ENCODE data around the gene KLHL15.

Gene KLHL15

GRCh38 chrX:23989689-23990088, 37.3 kb downstream of the KLHL15 start:
- no peak for TF ChIP-seq GATA2 (IDR thresholded peaks at IDR 0.05; ENCODE audit: low read depth, low read length)

DNA sequence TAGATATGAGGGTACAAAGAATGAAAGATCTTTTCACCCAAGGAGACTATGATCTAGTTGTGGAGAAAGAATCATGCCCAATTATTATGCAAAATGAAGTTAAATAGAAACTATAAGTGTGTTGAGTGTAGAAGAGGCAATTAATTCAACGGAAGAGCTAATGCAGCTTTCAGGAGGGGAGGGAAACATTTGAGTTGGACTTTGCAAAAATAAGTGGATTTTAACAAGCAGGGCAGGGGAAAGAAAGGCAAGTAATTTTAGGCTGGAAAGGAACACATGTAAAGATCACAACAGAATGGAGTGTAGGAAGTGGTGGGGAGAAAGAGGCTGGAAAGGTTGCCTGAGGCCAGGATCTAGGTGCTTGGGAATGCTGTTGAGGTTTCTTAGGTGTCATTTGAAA, 44.1 kb downstream of the KLHL15 start:
- no peak for TF ChIP-seq GATA3 (IDR thresholded peaks at IDR 0.05; ENCODE audit: low read depth, low read length)
- TF ChIP-seq GATA2 (IDR thresholded peaks at IDR 0.05; ENCODE audit: low read depth, low read length): no peak

DNA sequence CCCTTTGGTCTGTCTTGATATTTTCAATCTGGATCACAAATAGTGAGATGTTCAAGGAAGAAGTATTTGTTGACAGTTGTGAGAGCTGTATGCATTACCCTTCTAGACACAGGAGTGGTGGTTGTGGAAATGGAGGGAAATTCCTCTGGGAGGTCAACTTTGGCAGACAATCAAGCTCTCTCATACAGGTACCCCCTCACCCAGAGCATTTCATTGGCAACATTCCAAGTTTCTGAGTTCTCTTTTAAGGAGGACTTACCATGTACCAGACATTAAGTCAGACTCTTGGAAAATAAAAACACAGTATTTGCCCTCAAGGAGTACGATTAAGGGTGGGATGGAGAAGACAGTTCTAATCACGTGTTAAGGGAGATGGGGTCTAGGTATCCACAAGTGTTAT, 45.3 kb downstream of the KLHL15 start:
- TF ChIP-seq GATA2 (IDR thresholded peaks at IDR 0.05; ENCODE audit: low read depth, low read length) (no peak), GATA3 (IDR thresholded peaks at IDR 0.05; ENCODE audit: low read depth, low read length) (no peak)

DNA sequence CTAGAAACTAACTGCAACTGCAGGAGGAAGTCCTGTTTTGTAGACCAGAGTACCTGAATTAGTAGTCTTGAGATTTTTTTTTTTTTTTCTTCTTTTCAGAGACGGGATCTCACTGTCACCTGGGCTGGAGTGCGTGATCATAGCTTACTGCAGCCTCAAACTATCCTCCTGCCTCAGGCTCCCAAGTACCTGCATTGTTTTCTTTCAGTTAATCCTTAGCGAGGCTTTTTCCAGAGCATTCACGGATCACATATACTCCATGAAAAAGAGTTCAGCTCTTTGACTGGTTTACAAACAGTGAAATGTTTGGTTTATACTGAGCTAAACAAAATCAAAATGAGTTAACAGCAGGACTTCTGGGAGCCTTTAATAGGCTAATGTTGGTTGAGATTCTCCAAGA, 45.8 kb downstream of the KLHL15 start:
- TF ChIP-seq GATA2 (IDR thresholded peaks at IDR 0.05; ENCODE audit: low read depth, low read length): no peak
- no peak for TF ChIP-seq GATA3 (IDR thresholded peaks at IDR 0.05; ENCODE audit: low read depth, low read length)

GRCh38 chrX:23980011-23980441, 47.0 kb downstream of the KLHL15 start:
- no peak for TF ChIP-seq GATA2 (IDR thresholded peaks at IDR 0.05; ENCODE audit: low read depth, low read length)
- TF ChIP-seq GATA3 (IDR thresholded peaks at IDR 0.05; ENCODE audit: low read depth, low read length): no peak

DNA sequence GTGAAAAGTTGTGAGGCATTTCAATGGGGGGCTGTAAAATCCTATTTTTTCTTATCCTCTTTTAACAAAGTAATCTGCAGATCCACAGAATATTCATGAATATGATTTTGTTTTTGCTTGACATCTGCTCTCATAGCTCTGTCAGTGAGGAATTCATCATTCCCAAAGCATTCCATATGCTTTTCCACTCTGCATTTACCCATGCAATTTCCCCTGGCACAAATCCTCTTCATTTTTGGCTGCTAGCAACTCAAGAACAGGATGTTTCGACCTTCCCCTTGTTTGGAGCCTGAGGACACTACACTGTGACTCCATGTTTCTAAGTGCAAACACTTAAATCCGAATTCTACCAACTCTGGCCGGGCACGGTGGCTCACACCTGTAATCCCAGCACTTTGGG, 48.5 kb downstream of the KLHL15 start:
- TF ChIP-seq GATA3 (IDR thresholded peaks at IDR 0.05; ENCODE audit: low read depth, low read length): no peak
- no peak for TF ChIP-seq GATA2 (IDR thresholded peaks at IDR 0.05; ENCODE audit: low read depth, low read length)

- TF ChIP-seq GATA2 (IDR thresholded peaks at IDR 0.05; ENCODE audit: low read depth, low read length): no peak
- TF ChIP-seq GATA3 (IDR thresholded peaks at IDR 0.05; ENCODE audit: low read depth, low read length): no peak
Observed at GRCh38 chrX:23964191-23964590, 62.8 kb downstream of the KLHL15 start.

GRCh38 chrX:23959781-23960180, 67.2 kb downstream of the KLHL15 start:
- no peak for TF ChIP-seq GATA2 (IDR thresholded peaks at IDR 0.05; ENCODE audit: low read depth, low read length)
- TF ChIP-seq GATA3 (IDR thresholded peaks at IDR 0.05; ENCODE audit: low read depth, low read length): no peak

- no peak for TF ChIP-seq GATA3 (IDR thresholded peaks at IDR 0.05; ENCODE audit: low read depth, low read length)
- TF ChIP-seq GATA2 (IDR thresholded peaks at IDR 0.05; ENCODE audit: low read depth, low read length): no peak
Observed at GRCh38 chrX:23954396-23954795, 72.6 kb downstream of the KLHL15 start.

- TF ChIP-seq GATA3 (IDR thresholded peaks at IDR 0.05; ENCODE audit: low read depth, low read length): no peak
- no peak for TF ChIP-seq GATA2 (IDR thresholded peaks at IDR 0.05; ENCODE audit: low read depth, low read length)
Observed at GRCh38 chrX:23953908-23954269, 73.1 kb downstream of the KLHL15 start.

- TF ChIP-seq GATA2 (IDR thresholded peaks at IDR 0.05; ENCODE audit: low read depth, low read length) (no peak), GATA3 (IDR thresholded peaks at IDR 0.05; ENCODE audit: low read depth, low read length) (no peak)
Observed at GRCh38 chrX:23952984-23953907, 73.7 kb downstream of the KLHL15 start.

DNA sequence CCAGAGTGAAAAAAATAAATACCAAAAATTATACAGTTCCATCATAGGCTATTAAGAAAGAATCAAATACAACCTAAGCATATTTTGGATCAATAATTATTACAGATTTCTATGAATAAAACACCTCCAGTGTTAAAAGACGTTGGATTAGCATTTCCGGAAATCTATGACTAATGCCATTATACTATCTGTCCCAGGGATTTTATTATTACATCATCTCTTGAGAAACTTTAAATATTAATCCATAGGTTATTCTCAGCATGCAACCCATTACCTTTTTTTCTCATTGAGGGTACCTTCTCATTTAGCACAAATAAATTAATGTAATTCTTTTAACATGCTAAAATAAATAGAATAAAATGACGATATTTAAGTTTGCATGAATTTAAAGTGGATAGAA, 74.6 kb downstream of the KLHL15 start:
- TF ChIP-seq GATA3 (IDR thresholded peaks at IDR 0.05; ENCODE audit: low read depth, low read length) (no peak), GATA2 (IDR thresholded peaks at IDR 0.05; ENCODE audit: low read depth, low read length) (no peak)

- TF ChIP-seq GATA3 (IDR thresholded peaks at IDR 0.05; ENCODE audit: low read depth, low read length) (no peak), GATA2 (IDR thresholded peaks at IDR 0.05; ENCODE audit: low read depth, low read length) (no peak)
Observed at GRCh38 chrX:23945206-23945605, 81.8 kb downstream of the KLHL15 start.

DNA sequence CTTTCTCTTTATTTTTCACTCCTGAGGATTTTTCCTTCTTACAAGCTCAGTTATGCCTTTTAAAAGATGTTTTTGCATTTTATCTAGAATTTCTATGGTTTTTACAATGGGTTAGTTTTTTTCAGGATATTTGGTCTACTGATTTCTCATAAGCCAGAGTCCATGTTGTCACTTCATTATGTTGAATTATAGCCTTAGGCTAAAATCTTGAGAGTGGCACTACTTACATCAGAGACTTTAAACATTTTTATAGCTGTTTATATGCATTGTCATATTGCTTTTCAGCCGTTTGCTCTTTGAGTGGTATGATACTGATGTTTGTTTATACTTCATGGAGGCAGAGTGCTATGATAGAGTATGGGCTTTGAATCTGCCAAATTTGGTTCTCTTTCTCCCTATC, 82.8 kb downstream of the KLHL15 start:
- TF ChIP-seq GATA3 (IDR thresholded peaks at IDR 0.05; ENCODE audit: low read depth, low read length) (no peak), GATA2 (IDR thresholded peaks at IDR 0.05; ENCODE audit: low read depth, low read length) (no peak)

DNA sequence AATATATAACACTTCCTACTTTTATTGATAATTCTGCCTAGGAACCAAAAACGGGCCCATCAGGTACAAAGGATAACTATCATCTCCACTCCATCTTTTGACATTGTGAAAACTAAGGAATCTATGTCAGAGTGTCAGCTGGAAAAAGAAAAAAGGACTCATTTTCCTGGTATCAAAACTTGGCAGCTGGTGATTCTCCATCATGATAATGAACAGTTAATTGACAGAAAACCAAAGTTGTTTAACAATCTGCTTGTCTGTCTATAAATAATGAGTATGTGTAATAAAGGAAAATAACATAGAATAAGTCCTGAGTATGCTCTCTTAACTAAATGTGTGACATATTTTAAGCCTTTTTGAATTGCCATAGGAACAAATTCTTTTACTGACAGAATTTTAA, 87.8 kb downstream of the KLHL15 start:
- TF ChIP-seq GATA2 (IDR thresholded peaks at IDR 0.05; ENCODE audit: low read depth, low read length) (no peak), GATA3 (IDR thresholded peaks at IDR 0.05; ENCODE audit: low read depth, low read length) (no peak)
